GM23338 (cell line): ENCODE data around the gene ZMAT3. TPM values are rescaled to one million over a fixed set of nuclear protein-coding genes. Genes with fewer than 3 reads are reported as not detected.

Experiments
- ATAC-seq: fragments of 200-7000 bp; cut with Tn5 transposase; 3 replicates; pipeline ENCODE4 v1.9.1; 2020
- DNase-seq: peaks from one replicate; pipeline ENCODE4 v3.0.0-alpha.2; 2015; ENCODE audit warnings: low spot score
- H2AFZ ChIP-seq: fragments of 200-600 bp; sonication (generic); 2 replicates; pipeline ENCODE4 v1.8.0; 2016; ENCODE audit warnings: antibody characterized with exemption, mild to moderate bottlenecking, moderate library complexity
- H3F3A ChIP-seq: fragments of 200-600 bp; sonication (generic); replicated peaks from 2 replicates; pipeline ENCODE4 v1.8.0; 2017; ENCODE audit warnings: antibody characterized with exemption, mixed run types, low read depth
- H3K27ac ChIP-seq: fragments of 200-600 bp; sonication (generic); 2 replicates; pipeline ENCODE4 v1.6.1; 2016; ENCODE audit warnings: low read depth
- H3K27me3 ChIP-seq: fragments of 200-600 bp; sonication (generic); 2 replicates; pipeline ENCODE4 v1.8.0; 2016; ENCODE audit warnings: mild to moderate bottlenecking, mixed run types, moderate library complexity; ENCODE audit not compliant: insufficient read depth
- H3K36me3 ChIP-seq: fragments of 200-600 bp; sonication (generic); 2 replicates; pipeline ENCODE4 v1.8.0; 2016; ENCODE audit warnings: mild to moderate bottlenecking; ENCODE audit not compliant: insufficient read depth
- H3K4me1 ChIP-seq: fragments of 200-600 bp; sonication (generic); 2 replicates; pipeline ENCODE4 v1.8.0; 2016; ENCODE audit warnings: mild to moderate bottlenecking, moderate library complexity; ENCODE audit not compliant: insufficient read depth
- H3K4me2 ChIP-seq: fragments of 200-600 bp; sonication (generic); 2 replicates; pipeline ENCODE4 v1.7.1; 2017; ENCODE audit warnings: mixed run types
- H3K4me3 ChIP-seq: fragments of 200-600 bp; sonication (generic); 2 replicates; pipeline ENCODE4 v1.6.1; 2016; ENCODE audit warnings: mixed run types
- H3K79me2 ChIP-seq: fragments of 200-600 bp; sonication (generic); replicated peaks from 2 replicates; pipeline ENCODE4 v1.8.0; 2017; ENCODE audit warnings: mild to moderate bottlenecking; ENCODE audit not compliant: insufficient read depth
- H3K9me2 ChIP-seq: fragments of 200-600 bp; sonication (generic); 2 replicates; pipeline ENCODE4 v1.8.0; 2017; ENCODE audit not compliant: insufficient read depth
- H4K20me1 ChIP-seq: fragments of 200-600 bp; sonication (generic); replicated peaks from 2 replicates; pipeline ENCODE4 v1.8.0; 2017; ENCODE audit warnings: mild to moderate bottlenecking; ENCODE audit not compliant: insufficient read depth
- H3K27ac Mint-ChIP-seq: 2 replicates; pipeline ENCODE4 v1.8.0; 2020; ENCODE audit warnings: inconsistent platforms, mild to moderate bottlenecking, moderate library complexity, mixed read lengths
- H3K27me3 Mint-ChIP-seq: 3 replicates; pipeline ENCODE4 v1.8.0; 2022; ENCODE audit warnings: low read depth, mild to moderate bottlenecking, moderate library complexity, mixed read lengths, inconsistent platforms; ENCODE audit not compliant: insufficient read depth, poor library complexity
- H3K36me3 Mint-ChIP-seq: 3 replicates; pipeline ENCODE4 v1.8.0; 2021; ENCODE audit warnings: low read depth, mild to moderate bottlenecking, inconsistent platforms, moderate library complexity, mixed read lengths
- H3K4me1 Mint-ChIP-seq: 3 replicates; pipeline ENCODE4 v1.8.0; 2020; ENCODE audit warnings: mild to moderate bottlenecking, inconsistent platforms, mixed read lengths
- H3K4me3 Mint-ChIP-seq: 3 replicates; pipeline ENCODE4 v1.8.0; 2021; ENCODE audit warnings: moderate library complexity, mild to moderate bottlenecking, inconsistent platforms, mixed read lengths
- H3K9me3 Mint-ChIP-seq: 3 replicates; pipeline ENCODE4 v1.8.0; 2020; ENCODE audit warnings: moderate library complexity, mild to moderate bottlenecking, inconsistent platforms, mixed read lengths
- EZH2 ChIP-seq: fragments of 200-600 bp; sonication (generic); IDR thresholded peaks from one replicate; pipeline ENCODE4 v1.8.0; 2017; ENCODE audit warnings: antibody characterized with exemption, mild to moderate bottlenecking, low read depth; ENCODE audit not compliant: unreplicated experiment
- EZH2phosphoT487 ChIP-seq: fragments of 200-600 bp; sonication (generic); IDR thresholded peaks from one replicate; pipeline ENCODE4 v1.8.1; 2018; ENCODE audit warnings: antibody characterized with exemption; ENCODE audit not compliant: unreplicated experiment
- JUNB ChIP-seq: IDR thresholded peaks from one replicate; pipeline ENCODE4 v1.6.1; 2016; ENCODE audit warnings: antibody characterized with exemption; ENCODE audit not compliant: unreplicated experiment
- NANOG ChIP-seq: IDR thresholded peaks from 2 replicates; pipeline ENCODE4 v1.6.1; 2016; ENCODE audit warnings: antibody characterized with exemption, borderline replicate concordance
- POLR2AphosphoS5 ChIP-seq: IDR thresholded peaks from 2 replicates; pipeline ENCODE4 v1.6.1; 2016; ENCODE audit warnings: antibody characterized with exemption, low read depth
- STAT1 ChIP-seq: IDR thresholded peaks from one replicate; pipeline ENCODE4 v1.6.1; 2016; ENCODE audit warnings: antibody characterized with exemption; ENCODE audit not compliant: unreplicated experiment
- ZNF331 ChIP-seq: fragments of 250-450 bp; sonication (Bioruptor Pico); IDR thresholded peaks from 2 replicates; pipeline ENCODE4 v1.5.0; 2020; ENCODE audit warnings: low read depth, mild to moderate bottlenecking, moderate library complexity
- polyA plus RNA-seq: library from polyadenylated mRNA; unstranded; fragments of >200 nt; fragmentation: Nextera tagmentation; extraction: Ambion mirVana; gene quantifications from 2 replicates; pipeline ENCODE4 v1.2.1, GENCODE V29; 2016
- total RNA-seq: library from RNA; depleted of rRNA; stranded (reverse); fragments of >200 nt; shearing (Covaris generic); gene quantifications from 2 replicates; pipeline ENCODE4 v1.2.3, GENCODE V29; 2014
- TF ChIP-seq, protein P1 (sequence below): fragments of 250-450 bp; sonication (Bioruptor Pico); IDR thresholded peaks from 2 replicates; pipeline ENCODE4 v1.5.0; 2020; ENCODE audit warnings: mild to moderate bottlenecking, moderate library complexity
- TF ChIP-seq, protein P2 (sequence below), 2 experiments: fragments of 200-600 bp in 1 of 2; sonication (generic) in 1 of 2; conservative IDR thresholded peaks; 2 replicates each; pipeline versions ENCODE4 v1.5.1 to v1.6.1; 2016 to 2017; ENCODE audit warnings: antibody characterized with exemption in 2 of 2, low read depth in 2 of 2, mild to moderate bottlenecking in 2 of 2, moderate library complexity in 1 of 2

ZMAT3 gene
- total and polyA plus RNA-seq, 2 experiments from 2014 or later = 10.0 to 17.3 TPM

DNA sequence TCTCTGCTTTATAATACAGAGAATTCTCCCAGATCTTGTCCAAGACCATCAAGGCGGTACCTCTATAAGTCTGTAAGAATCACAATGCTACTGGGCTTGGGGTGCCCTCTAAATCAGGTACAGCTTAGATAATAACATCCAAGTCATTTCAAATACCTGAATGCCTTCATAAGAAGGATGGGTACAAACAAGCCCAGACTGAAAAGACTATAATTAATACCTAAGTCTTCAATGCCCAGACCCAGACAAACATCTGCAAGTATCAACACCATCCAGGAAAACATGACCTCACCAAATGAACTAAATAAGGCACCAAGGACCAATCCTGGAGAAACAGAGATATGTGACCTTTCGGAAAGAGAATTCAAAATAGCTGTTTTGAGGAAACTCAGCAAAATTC lies 65.9 kb downstream of the ZMAT3 start (continued):
- TF ChIP-seq, protein P1, sequence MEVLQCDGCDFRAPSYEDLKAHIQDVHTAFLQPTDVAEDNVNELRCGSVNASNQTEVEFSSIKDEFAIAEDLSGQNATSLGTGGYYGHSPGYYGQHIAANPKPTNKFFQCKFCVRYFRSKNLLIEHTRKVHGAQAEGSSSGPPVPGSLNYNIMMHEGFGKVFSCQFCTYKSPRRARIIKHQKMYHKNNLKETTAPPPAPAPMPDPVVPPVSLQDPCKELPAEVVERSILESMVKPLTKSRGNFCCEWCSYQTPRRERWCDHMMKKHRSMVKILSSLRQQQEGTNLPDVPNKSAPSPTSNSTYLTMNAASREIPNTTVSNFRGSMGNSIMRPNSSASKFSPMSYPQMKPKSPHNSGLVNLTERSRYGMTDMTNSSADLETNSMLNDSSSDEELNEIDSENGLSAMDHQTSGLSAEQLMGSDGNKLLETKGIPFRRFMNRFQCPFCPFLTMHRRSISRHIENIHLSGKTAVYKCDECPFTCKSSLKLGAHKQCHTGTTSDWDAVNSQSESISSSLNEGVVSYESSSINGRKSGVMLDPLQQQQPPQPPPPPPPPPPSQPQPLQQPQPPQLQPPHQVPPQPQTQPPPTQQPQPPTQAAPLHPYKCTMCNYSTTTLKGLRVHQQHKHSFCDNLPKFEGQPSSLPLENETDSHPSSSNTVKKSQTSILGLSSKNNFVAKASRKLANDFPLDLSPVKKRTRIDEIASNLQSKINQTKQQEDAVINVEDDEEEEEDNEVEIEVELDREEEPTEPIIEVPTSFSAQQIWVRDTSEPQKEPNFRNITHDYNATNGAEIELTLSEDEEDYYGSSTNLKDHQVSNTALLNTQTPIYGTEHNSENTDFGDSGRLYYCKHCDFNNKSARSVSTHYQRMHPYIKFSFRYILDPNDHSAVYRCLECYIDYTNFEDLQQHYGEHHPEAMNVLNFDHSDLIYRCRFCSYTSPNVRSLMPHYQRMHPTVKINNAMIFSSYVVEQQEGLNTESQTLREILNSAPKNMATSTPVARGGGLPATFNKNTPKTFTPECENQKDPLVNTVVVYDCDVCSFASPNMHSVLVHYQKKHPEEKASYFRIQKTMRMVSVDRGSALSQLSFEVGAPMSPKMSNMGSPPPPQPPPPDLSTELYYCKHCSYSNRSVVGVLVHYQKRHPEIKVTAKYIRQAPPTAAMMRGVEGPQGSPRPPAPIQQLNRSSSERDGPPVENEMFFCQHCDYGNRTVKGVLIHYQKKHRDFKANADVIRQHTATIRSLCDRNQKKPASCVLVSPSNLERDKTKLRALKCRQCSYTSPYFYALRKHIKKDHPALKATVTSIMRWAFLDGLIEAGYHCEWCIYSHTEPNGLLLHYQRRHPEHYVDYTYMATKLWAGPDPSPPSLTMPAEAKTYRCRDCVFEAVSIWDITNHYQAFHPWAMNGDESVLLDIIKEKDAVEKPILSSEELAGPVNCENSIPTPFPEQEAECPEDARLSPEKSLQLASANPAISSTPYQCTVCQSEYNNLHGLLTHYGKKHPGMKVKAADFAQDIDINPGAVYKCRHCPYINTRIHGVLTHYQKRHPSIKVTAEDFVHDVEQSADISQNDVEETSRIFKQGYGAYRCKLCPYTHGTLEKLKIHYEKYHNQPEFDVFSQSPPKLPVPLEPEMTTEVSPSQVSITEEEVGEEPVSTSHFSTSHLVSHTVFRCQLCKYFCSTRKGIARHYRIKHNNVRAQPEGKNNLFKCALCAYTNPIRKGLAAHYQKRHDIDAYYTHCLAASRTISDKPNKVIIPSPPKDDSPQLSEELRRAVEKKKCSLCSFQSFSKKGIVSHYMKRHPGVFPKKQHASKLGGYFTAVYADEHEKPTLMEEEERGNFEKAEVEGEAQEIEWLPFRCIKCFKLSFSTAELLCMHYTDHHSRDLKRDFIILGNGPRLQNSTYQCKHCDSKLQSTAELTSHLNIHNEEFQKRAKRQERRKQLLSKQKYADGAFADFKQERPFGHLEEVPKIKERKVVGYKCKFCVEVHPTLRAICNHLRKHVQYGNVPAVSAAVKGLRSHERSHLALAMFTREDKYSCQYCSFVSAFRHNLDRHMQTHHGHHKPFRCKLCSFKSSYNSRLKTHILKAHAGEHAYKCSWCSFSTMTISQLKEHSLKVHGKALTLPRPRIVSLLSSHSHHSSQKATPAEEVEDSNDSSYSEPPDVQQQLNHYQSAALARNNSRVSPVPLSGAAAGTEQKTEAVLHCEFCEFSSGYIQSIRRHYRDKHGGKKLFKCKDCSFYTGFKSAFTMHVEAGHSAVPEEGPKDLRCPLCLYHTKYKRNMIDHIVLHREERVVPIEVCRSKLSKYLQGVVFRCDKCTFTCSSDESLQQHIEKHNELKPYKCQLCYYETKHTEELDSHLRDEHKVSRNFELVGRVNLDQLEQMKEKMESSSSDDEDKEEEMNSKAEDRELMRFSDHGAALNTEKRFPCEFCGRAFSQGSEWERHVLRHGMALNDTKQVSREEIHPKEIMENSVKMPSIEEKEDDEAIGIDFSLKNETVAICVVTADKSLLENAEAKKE (CRISPR knock-in tag) = no peak
- TF ChIP-seq STAT1 (no peak), JUNB (no peak), ZNF331 (CRISPR knock-in tag) (no peak), NANOG (no peak), POLR2AphosphoS5 (no peak)

DNA sequence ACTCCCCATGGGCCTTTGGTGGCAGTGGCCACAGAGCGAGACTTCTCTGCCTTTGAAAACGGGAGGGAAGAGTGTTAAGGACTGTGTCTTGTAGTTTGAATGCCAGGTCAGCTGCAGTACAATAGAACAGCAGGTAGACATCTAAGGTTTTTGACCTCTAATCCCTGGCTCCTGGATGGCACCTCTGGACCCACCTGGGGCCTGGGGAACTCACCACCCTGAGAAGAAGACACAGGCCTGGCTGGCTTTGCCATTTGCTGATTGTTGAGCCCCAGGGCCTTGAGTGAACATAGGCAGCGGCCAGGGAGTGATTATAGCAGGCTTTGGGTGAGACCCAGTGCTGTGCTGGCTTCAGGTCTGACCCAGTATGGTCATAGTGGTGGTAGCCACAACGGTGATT lies 66.4 kb downstream of the ZMAT3 start:
- no peak overlapping the region for H3K27ac Mint-ChIP-seq
- Histone ChIP-seq H3F3A (no peaks in the 10 kb centered on the region), H3K27ac (no peak overlapping the region), H3K4me1 (no peaks in the 10 kb centered on the region), H3K4me2 (no peak overlapping the region), H3K4me3 (no peak overlapping the region), H3K79me2 (no peaks in the 10 kb centered on the region), H3K27me3 (no peaks in the 10 kb centered on the region), H2AFZ (no peak overlapping the region), H4K20me1 (no peaks in the 10 kb centered on the region), H3K9me2 (no peaks in the 10 kb centered on the region), H3K36me3 (no peaks in the 10 kb centered on the region)
- no peaks in the 10 kb centered on the region for H3K36me3 Mint-ChIP-seq
- peaks cover 1% of the 10 kb centered on the region for H3K27me3 Mint-ChIP-seq
- no peaks in the 10 kb centered on the region; the same call in 2 of the 3 replicates for H3K4me1 Mint-ChIP-seq
- no peaks in the 10 kb centered on the region; the same call in 2 of the 3 replicates for H3K9me3 Mint-ChIP-seq
- ATAC-seq = no peak
- no peak for DNase-seq
- no peak overlapping the region for H3K4me3 Mint-ChIP-seq
- TF ChIP-seq, protein P1 (CRISPR knock-in tag) = no peak
- TF ChIP-seq, protein P2, sequence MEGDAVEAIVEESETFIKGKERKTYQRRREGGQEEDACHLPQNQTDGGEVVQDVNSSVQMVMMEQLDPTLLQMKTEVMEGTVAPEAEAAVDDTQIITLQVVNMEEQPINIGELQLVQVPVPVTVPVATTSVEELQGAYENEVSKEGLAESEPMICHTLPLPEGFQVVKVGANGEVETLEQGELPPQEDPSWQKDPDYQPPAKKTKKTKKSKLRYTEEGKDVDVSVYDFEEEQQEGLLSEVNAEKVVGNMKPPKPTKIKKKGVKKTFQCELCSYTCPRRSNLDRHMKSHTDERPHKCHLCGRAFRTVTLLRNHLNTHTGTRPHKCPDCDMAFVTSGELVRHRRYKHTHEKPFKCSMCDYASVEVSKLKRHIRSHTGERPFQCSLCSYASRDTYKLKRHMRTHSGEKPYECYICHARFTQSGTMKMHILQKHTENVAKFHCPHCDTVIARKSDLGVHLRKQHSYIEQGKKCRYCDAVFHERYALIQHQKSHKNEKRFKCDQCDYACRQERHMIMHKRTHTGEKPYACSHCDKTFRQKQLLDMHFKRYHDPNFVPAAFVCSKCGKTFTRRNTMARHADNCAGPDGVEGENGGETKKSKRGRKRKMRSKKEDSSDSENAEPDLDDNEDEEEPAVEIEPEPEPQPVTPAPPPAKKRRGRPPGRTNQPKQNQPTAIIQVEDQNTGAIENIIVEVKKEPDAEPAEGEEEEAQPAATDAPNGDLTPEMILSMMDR (conservative IDR thresholded peaks at IDR 0.05; ENCODE audit: low read depth in 2 of 2) = no peak
- no peak for TF ChIP-seq STAT1
- TF ChIP-seq EZH2phosphoT487 = no peak
- no peak for TF ChIP-seq EZH2
